Cardiac fibroblast (primary cell): ENCODE measurements around the gene SUPT3H.
A peak's percentile ranks its signal among the peaks of the same experiment; 100 is the strongest.

Source experiments
- DNase-seq, 2 donors: peaks; one replicate each; pipeline versions ENCODE4 v3.0.0 to v3.0.0-alpha.2; 2010; ENCODE audit warnings: low read depth in 2 of 2
- H3K4me3 ChIP-seq, 2 donors: replicated peaks in 1 of 2; 1 replicate in 1 of 2; 2 replicates in 1 of 2; pipeline ENCODE4 v1.5.1; 2011; ENCODE audit warnings: low read depth in 2 of 2, low read length in 2 of 2, mild to moderate bottlenecking in 2 of 2, moderate library complexity in 1 of 2
- TF ChIP-seq, protein P1 (sequence below): IDR thresholded peaks from one replicate; pipeline ENCODE4 v1.5.1; 2011; ENCODE audit warnings: low read depth, mild to moderate bottlenecking, low read length, inconsistent platforms

Gene SUPT3H

DNA sequence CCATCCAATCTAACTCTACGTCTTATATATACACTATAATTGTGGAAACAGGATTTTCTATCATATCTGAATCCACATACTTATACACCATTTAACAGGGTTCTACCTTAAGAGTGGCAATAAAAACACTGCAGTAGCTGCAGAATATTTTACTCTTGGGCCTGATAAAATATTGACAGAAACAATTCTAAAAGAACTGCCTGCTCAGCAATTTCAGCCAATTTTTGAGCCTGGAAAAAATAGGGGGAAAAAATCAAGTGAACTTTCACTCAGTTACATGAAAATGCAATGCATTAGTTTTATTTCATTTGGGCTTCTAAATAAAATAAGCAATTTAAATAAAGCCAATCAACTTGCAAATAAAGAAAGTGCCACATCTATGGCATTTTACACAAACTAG is 296.1 kb downstream of the SUPT3H start:
- TF ChIP-seq, protein P1, sequence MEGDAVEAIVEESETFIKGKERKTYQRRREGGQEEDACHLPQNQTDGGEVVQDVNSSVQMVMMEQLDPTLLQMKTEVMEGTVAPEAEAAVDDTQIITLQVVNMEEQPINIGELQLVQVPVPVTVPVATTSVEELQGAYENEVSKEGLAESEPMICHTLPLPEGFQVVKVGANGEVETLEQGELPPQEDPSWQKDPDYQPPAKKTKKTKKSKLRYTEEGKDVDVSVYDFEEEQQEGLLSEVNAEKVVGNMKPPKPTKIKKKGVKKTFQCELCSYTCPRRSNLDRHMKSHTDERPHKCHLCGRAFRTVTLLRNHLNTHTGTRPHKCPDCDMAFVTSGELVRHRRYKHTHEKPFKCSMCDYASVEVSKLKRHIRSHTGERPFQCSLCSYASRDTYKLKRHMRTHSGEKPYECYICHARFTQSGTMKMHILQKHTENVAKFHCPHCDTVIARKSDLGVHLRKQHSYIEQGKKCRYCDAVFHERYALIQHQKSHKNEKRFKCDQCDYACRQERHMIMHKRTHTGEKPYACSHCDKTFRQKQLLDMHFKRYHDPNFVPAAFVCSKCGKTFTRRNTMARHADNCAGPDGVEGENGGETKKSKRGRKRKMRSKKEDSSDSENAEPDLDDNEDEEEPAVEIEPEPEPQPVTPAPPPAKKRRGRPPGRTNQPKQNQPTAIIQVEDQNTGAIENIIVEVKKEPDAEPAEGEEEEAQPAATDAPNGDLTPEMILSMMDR: no peak
- H3K4me3 ChIP-seq: no peak overlapping the region
- no peak for DNase-seq

DNA sequence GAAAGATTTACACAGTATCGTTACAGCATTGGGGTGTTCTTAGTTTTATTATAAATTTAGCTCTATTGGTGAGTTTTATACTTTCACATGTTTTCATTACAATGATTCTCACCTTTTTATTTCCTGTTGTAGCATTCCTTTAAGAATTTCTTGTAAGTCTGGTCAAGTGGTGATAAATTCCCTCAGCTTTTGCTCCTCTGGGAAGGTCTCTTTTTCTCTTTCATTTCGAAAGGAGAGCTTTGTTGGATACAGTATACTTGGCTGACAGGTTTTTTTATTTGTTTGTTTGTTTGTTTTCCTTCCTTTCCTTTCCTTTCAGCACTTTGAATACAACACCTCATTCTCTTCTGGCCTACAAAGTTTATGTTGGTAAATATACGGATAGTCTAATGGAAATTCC is 299.3 kb downstream of the SUPT3H start:
- DNase-seq: no peak
- TF ChIP-seq, protein P1: no peak
- H3K4me3 ChIP-seq: no peak overlapping the region

DNA sequence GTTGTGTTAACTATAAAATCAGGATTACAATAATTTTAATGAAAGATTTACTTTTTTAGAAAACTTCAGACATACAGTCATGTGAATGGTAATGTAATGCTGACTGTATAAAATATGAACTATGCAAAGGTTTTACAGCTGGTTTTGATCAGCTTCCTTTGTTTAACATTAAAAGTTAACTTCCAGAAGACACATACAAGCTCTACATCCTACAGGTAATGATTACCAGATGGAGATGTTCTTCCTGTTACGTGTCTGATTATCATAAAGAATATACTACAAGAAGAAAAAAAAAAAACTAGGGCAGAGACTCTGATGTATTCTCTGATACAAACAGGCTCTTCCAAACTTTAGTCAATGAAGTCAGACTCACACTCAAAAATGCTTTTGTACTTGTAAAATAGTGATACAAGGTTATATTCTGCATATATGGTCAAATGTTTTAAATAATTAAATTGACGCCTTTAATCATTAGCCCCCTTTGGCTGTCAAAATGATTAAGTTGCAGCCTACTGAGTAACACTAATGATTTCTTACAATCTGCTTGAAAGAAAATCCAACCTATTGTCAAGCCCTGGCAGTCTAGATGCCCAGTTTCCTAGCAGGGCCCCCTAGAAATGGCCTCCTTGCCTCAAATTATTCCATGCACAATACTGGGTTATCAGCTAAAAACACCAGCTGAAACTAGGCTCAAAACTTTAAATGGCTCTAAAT is 301.4 kb downstream of the SUPT3H start:
- DNase-seq: peak in 1 of 2 donors; percentile 60

DNA sequence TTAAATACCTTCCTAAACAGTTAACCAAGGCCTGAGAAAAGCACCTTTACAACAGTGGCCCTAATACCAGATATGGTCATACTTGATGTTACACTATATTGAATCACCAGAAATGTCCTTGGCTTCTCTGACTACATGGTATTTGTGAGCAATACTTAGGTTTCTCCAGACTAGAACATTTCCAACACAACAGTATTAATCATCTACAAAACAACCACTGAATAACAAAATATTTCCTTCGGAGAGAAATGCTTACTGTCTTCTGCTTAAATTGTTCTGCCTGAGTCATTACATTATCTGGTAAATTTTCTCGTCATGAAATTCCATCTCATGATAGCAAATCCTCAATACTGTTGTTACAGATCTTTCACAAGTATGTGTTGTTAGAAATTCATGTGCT is 302.5 kb downstream of the SUPT3H start:
- no peak overlapping the region for H3K4me3 ChIP-seq
- TF ChIP-seq, protein P1: no peak
- peak; percentile 94 to 99 for DNase-seq

More for the DNA sequence above, 301.4 kb downstream of the SUPT3H start:
- TF ChIP-seq, protein P1: no peak
- no peak overlapping the region for H3K4me3 ChIP-seq

DNA sequence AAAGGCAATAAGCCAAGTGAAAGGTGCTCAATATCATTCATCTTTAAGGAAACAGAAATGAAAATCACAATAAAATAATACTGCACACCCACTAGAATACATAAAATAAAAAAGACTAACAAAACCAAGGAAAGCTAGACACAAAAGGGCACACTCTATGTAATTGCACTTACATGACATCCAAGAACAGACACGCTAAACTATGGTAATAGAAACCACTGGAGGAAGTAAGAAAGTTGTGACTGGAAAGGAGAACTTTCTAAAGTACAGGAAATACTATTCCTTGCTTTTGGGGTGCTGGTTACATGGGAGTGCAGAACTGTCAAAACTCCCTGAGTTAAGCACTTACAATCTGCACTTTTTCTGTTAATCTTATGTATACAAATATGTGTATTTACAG is 303.3 kb downstream of the SUPT3H start:
- TF ChIP-seq, protein P1: no peak
- H3K4me3 ChIP-seq: no peak overlapping the region
- DNase-seq: peak in 1 of 2 donors; percentile 42

DNA sequence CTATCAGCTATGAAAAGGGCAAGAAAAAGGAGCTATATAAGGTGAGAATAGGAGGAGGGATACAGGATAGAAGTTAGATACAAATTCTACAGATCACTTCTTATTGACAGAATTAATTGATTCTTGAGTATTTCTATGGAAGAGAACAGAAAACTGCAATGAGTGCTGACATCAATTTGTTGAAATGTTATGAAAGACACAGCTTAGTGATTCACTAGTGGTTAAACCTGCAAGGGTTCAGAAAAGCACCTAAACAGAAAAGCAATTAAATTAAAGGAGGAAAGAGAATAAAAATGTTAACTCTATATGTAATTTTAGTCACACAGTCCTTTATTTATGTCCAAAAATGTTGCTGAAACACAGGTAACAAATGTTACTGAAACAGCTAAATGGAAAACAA is 304.0 kb downstream of the SUPT3H start:
- TF ChIP-seq, protein P1: no peak
- H3K4me3 ChIP-seq: no peak overlapping the region
- DNase-seq: peak in 1 of 2 donors; percentile 66

DNA sequence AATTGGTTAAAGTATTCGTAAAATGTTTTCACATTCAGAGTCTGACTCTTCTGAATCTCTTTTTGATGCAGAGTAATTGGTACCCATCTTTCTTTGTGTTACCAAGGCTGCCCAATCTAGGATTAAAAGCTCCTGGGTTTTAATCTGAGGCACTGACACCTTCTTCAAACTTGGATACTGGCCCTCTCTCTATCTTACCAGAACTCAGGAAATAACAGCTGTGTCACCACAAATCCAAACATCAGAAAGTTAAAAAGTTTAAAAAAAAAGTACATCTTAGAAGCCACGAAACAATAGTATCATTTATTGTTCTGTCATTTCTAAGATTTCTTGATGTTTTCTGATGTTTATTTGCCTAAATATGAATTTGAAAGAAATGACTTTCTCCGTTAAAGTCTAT is 305.1 kb downstream of the SUPT3H start:
- DNase-seq: peak; percentile 36 to 46
- no peak overlapping the region for H3K4me3 ChIP-seq
- TF ChIP-seq, protein P1: no peak
